Measurements from ENCODE around the gene CNOT10.

The CNOT10 gene

GRCh38 chr3:32706348-32707025, 21.5 kb downstream of the CNOT10 start:
- H3K9me3 ChIP-seq (ENCODE audit: control insufficient read depth, insufficient read depth, low read depth, low read length): no peaks in the 10 kb centered on the region
- TF ChIP-seq ZNF513 (tag by site-specific recombination; IDR thresholded peaks at IDR 0.05): no peak
- no peak for TF ChIP-seq ZNF292 (tag by site-specific recombination; IDR thresholded peaks at IDR 0.05; ENCODE audit: borderline replicate concordance, low read depth)
- TF ChIP-seq ZNF174 (tag by site-specific recombination; IDR thresholded peaks at IDR 0.05): no peak
- TF ChIP-seq ZNF529 (tag by site-specific recombination; IDR thresholded peaks at IDR 0.05; ENCODE audit: insufficient replicate concordance): no peak
- TF ChIP-seq ZNF704 (tag by site-specific recombination; IDR thresholded peaks at IDR 0.05): no peak
- no peak for TF ChIP-seq ZFHX2 (tag by site-specific recombination; conservative IDR thresholded peaks at IDR 0.05)
- TF ChIP-seq BCL6B (tag by site-specific recombination; IDR thresholded peaks at IDR 0.05): no peak
- no peak for TF ChIP-seq ZXDB (tag by site-specific recombination; IDR thresholded peaks at IDR 0.05)
- no peak overlapping the region for H3K27ac ChIP-seq (ENCODE audit: extremely low read depth, low read depth, low read length)
- ChIA-PET CTCF (no interaction called here), POLR2A (interaction anchor here (0.5 kb wide), 1 partner anchor 16 kb away, joined by 4 read pairs; no protein-coding TSS in a partner anchor)
- H3K4me1 ChIP-seq (ENCODE audit: control insufficient read depth, insufficient read depth, low read length): no peaks in the 10 kb centered on the region
- peaks cover 5 to 51% of the 10 kb centered on the region in 2 experiments; a peak in 2 of 3 replicates for H3K36me3 ChIP-seq (ENCODE audit: control insufficient read depth in 2 of 2, insufficient read depth in 1 of 2, low read length in 2 of 2)
- H3K4me3 ChIP-seq (ENCODE audit: low read depth, low read length): no peak overlapping the region

GRCh38 chr3:32707026-32707370, 22.0 kb downstream of the CNOT10 start:
- Histone ChIP-seq H3K4me1 (ENCODE audit: control insufficient read depth, insufficient read depth, low read length) (no peaks in the 10 kb centered on the region), H3K9me3 (ENCODE audit: control insufficient read depth, insufficient read depth, low read depth, low read length) (no peaks in the 10 kb centered on the region), H3K4me3 (ENCODE audit: low read depth, low read length) (no peak overlapping the region), H3K36me3 (ENCODE audit: control insufficient read depth in 2 of 2, insufficient read depth in 1 of 2, low read length in 2 of 2) (peaks cover 5 to 56% of the 10 kb centered on the region in 2 experiments; a peak in 2 of 3 replicates), H3K27ac (ENCODE audit: extremely low read depth, low read depth, low read length) (no peak overlapping the region)
- ChIA-PET POLR2A (interaction anchor here (0.5 kb wide), 1 partner anchor 16 kb away, joined by 4 read pairs; no protein-coding TSS in a partner anchor), CTCF (no interaction called here)
- TF ChIP-seq KLF8 (tag by site-specific recombination; IDR thresholded peaks at IDR 0.05) (no peak), ZNF302 (tag by site-specific recombination; IDR thresholded peaks at IDR 0.05; ENCODE audit: low read depth) (no peak), ZNF664 (tag by site-specific recombination; IDR thresholded peaks at IDR 0.05) (no peak), ZSCAN4 (tag by site-specific recombination; IDR thresholded peaks at IDR 0.05) (no peak), ZNF26 (tag by site-specific recombination; IDR thresholded peaks at IDR 0.05) (no peak), ZNF10 (tag by site-specific recombination; IDR thresholded peaks at IDR 0.05) (no peak), ZNF24 (tag by site-specific recombination; IDR thresholded peaks at IDR 0.05) (no peak), ZNF423 (tag by site-specific recombination; IDR thresholded peaks at IDR 0.05) (no peak), HIC1 (tag by site-specific recombination; IDR thresholded peaks at IDR 0.05) (no peak), ZNF747 (tag by site-specific recombination; IDR thresholded peaks at IDR 0.05) (no peak), ZNF48 (tag by site-specific recombination; IDR thresholded peaks at IDR 0.05) (no peak), ZNF184 (tag by site-specific recombination; IDR thresholded peaks at IDR 0.05) (no peak), ZNF488 (tag by site-specific recombination; IDR thresholded peaks at IDR 0.05) (no peak), ZNF513 (tag by site-specific recombination; IDR thresholded peaks at IDR 0.05) (no peak), ZNF677 (tag by site-specific recombination; IDR thresholded peaks at IDR 0.05) (no peak), ZNF133 (tag by site-specific recombination; IDR thresholded peaks at IDR 0.05) (no peak)

Measured in HEK293 (cell line).